ENCODE data around the gene PRKD3. TPM values are rescaled to one million over a fixed set of nuclear protein-coding genes. Genes with fewer than 3 reads are reported as not detected.

PRKD3 gene
- total and polyA plus RNA-seq, 10 of the 15 experiments (the other 5 are each of a cell fraction or from before 2014, with no cell fraction given), result 3.3 to 14.9 (median 7.9) TPM

- Histone ChIP-seq H3K4me2 (ENCODE audit: control insufficient read depth, insufficient read depth) (no peak overlapping the region), H3K36me3 (ENCODE audit: control insufficient read depth in 2 of 2, insufficient read depth in 2 of 2, low read length in 1 of 2) (no peaks in the 10 kb centered on the region), H3K4me1 (ENCODE audit: control insufficient read depth, insufficient read depth, low read length) (peaks cover 4% of the 10 kb centered on the region; the same call in 1 of the 2 replicates), H3K27me3 (replicated peaks in 1 of 2; ENCODE audit: control insufficient read depth in 2 of 2, insufficient read depth in 2 of 2, low read length in 1 of 2) (no peaks in the 10 kb centered on the region), H3K27ac (ENCODE audit: control insufficient read depth, insufficient read depth) (no peak overlapping the region), H3K4me3 (no peak overlapping the region), H3K79me2 (ENCODE audit: control insufficient read depth, insufficient read depth, low read length) (no peaks in the 10 kb centered on the region), H3K9me3 (replicated peaks; ENCODE audit: control insufficient read depth, insufficient read depth, low read length) (no peaks in the 10 kb centered on the region), H4K20me1 (ENCODE audit: control insufficient read depth, insufficient read depth) (no peaks in the 10 kb centered on the region), H2AFZ (ENCODE audit: control insufficient read depth, low read depth, low read length) (no peak overlapping the region), H3K9ac (ENCODE audit: control insufficient read depth, insufficient read depth, low read length) (no peak overlapping the region)
- intact Hi-C loops (cut with micrococcal nuclease; ENCODE audit: unreplicated experiment), result no loop called here
- ATAC-seq, result no peak
- no peak for FAIRE-seq
- no peak for DNase-seq (ENCODE audit: low read depth, low spot score)
- BruUV-seq (replicated peaks), result no TSS peak
- ChIA-PET POLR2A (no interaction called here), RAD21 (ENCODE audit: unreplicated experiment) (no interaction called here), SMC1A (ENCODE audit: uncharacterized antibody, unreplicated experiment) (no interaction called here), CTCF (no interaction called here)
- TF ChIP-seq YBX1 (IDR thresholded peaks at IDR 0.05), result no peak
- in situ Hi-C loops (cut with MboI), result no loop called here
- 69% methylated on average over 7 of the region's 7 CpGs for WGBS (ENCODE audit: insufficient coverage, insufficient replicate concordance, low lambda C conversion rate, missing lambda C conversion rate)
These were observed 31.1 kb upstream of the PRKD3 start for GRCh38 chr2:37355735-37356134.

DNA sequence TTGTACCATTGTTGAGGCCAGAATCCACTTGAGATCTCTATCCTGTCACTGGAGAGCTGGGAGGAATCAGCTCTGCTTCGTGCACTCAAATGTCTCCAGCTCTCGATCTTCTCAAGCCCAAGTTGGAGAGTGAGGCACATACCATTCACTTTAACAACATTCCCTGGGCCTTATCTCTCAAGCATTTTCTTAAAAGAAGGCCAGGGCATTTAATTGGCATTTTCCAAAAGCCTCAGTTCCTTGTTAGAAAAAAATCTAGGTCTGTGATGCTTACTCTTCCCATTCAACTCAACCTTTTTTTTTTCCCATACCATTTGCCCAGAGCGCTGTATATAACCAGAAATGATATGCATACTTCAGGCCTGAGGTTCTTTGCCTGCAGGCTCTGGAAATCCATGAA, 29.9 kb upstream of the PRKD3 start:
- DNase-seq (ENCODE audit: low read depth, low spot score) (no peak), ATAC-seq (no peak), FAIRE-seq (no peak)
- H3K9ac ChIP-seq (ENCODE audit: control insufficient read depth, insufficient read depth, low read length), result no peak overlapping the region
- H3K27me3 ChIP-seq (replicated peaks in 1 of 2; ENCODE audit: control insufficient read depth in 2 of 2, insufficient read depth in 2 of 2, low read length in 1 of 2), result no peaks in the 10 kb centered on the region
- intact Hi-C loops (cut with micrococcal nuclease; ENCODE audit: unreplicated experiment) (no loop called here), in situ Hi-C loops (cut with MboI) (no loop called here)
- no peaks in the 10 kb centered on the region; the same call in 1 of the 2 replicates for H3K4me1 ChIP-seq (ENCODE audit: control insufficient read depth, insufficient read depth, low read length)
- no peaks in the 10 kb centered on the region for H4K20me1 ChIP-seq (ENCODE audit: control insufficient read depth, insufficient read depth)
- no peaks in the 10 kb centered on the region for H3K36me3 ChIP-seq (ENCODE audit: control insufficient read depth in 2 of 2, insufficient read depth in 2 of 2, low read length in 1 of 2)
- SMC1A ChIA-PET (ENCODE audit: uncharacterized antibody, unreplicated experiment), result interaction anchor here (1.0 kb wide), 1 partner anchor 16 kb away, joined by 3 read pairs; no protein-coding TSS in a partner anchor
- no peak overlapping the region for H3K27ac ChIP-seq (ENCODE audit: control insufficient read depth, insufficient read depth)
- H3K79me2 ChIP-seq (ENCODE audit: control insufficient read depth, insufficient read depth, low read length), result no peaks in the 10 kb centered on the region
- no peak overlapping the region for H3K4me2 ChIP-seq (ENCODE audit: control insufficient read depth, insufficient read depth)
- H2AFZ ChIP-seq (ENCODE audit: control insufficient read depth, low read depth, low read length), result no peak overlapping the region
- H3K4me3 ChIP-seq, result no peak overlapping the region
- CTCF ChIA-PET, result interaction anchor here (0.8 kb wide), 1 partner anchor 13 kb away, joined by 3 read pairs; no protein-coding TSS in a partner anchor
- RAD21 ChIA-PET (ENCODE audit: unreplicated experiment), result no interaction called here
- no peaks in the 10 kb centered on the region for H3K9me3 ChIP-seq (replicated peaks; ENCODE audit: control insufficient read depth, insufficient read depth, low read length)
- POLR2A ChIA-PET, result interaction anchor here (0.5 kb wide), 1 partner anchor 394 kb away, joined by 3 read pairs; no protein-coding TSS in a partner anchor
- 69% methylated on average over 3 of the region's 3 CpGs for WGBS (ENCODE audit: insufficient coverage, insufficient replicate concordance, low lambda C conversion rate, missing lambda C conversion rate)
- no TSS peak for BruUV-seq (replicated peaks)
- TF ChIP-seq ESRRA (IDR thresholded peaks at IDR 0.05; ENCODE audit: low read length) (no peak), JUND (IDR thresholded peaks at IDR 0.05; ENCODE audit: low read depth, low read length) (no peak), RAD21 (IDR thresholded peaks at IDR 0.05; ENCODE audit: insufficient read depth, low read depth, low read length) (no peak), POLR2AphosphoS2 (IDR thresholded peaks at IDR 0.05; ENCODE audit: low read depth, low read length) (no peak), TCF3 (IDR thresholded peaks at IDR 0.05; ENCODE audit: borderline replicate concordance, insufficient read depth, low read depth, low read length) (no peak), MYC (IDR thresholded peaks at IDR 0.05; ENCODE audit: insufficient read depth, insufficient read length, insufficient replicate concordance, low read length, severe bottlenecking) (no peak), MXI1 (IDR thresholded peaks at IDR 0.05; ENCODE audit: low read depth, low read length) (no peak), PML (IDR thresholded peaks at IDR 0.05; ENCODE audit: low read length) (no peak), SKIL (IDR thresholded peaks at IDR 0.05; ENCODE audit: low read depth, poor library complexity, severe bottlenecking) (no peak), TCF12 (IDR thresholded peaks at IDR 0.05; ENCODE audit: low read depth, low read length) (no peak), DPF2 (IDR thresholded peaks at IDR 0.05) (no peak), CHD2 (IDR thresholded peaks at IDR 0.05; ENCODE audit: borderline replicate concordance, low read depth, low read length) (no peak), SMC3 (IDR thresholded peaks at IDR 0.05; ENCODE audit: borderline replicate concordance, low read length) (no peak), CHD1 (IDR thresholded peaks at IDR 0.05; ENCODE audit: low read depth, low read length) (no peak), ATF7 (IDR thresholded peaks at IDR 0.05; ENCODE audit: low read depth) (no peak)
- TF ChIP-seq, protein P1, sequence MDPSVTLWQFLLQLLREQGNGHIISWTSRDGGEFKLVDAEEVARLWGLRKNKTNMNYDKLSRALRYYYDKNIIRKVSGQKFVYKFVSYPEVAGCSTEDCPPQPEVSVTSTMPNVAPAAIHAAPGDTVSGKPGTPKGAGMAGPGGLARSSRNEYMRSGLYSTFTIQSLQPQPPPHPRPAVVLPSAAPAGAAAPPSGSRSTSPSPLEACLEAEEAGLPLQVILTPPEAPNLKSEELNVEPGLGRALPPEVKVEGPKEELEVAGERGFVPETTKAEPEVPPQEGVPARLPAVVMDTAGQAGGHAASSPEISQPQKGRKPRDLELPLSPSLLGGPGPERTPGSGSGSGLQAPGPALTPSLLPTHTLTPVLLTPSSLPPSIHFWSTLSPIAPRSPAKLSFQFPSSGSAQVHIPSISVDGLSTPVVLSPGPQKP (IDR thresholded peaks at IDR 0.05; ENCODE audit: low read depth, low read length), result no peak
